ENCODE data around the gene GSKIP.

The GSKIP gene

GRCh38 chr14:96405677-96406076 is 42.4 kb downstream of the GSKIP start:
- no peak for TF ChIP-seq CTCF (conservative IDR thresholded peaks at IDR 0.05)
- H3K27ac ChIP-seq: no peak overlapping the region

GRCh38 chr14:96407935-96408570 is 44.7 kb downstream of the GSKIP start:
- no peak for TF ChIP-seq CTCF (conservative IDR thresholded peaks at IDR 0.05)
- no peak overlapping the region for H3K27ac ChIP-seq

- no peak overlapping the region for H3K27ac ChIP-seq
- TF ChIP-seq CTCF (conservative IDR thresholded peaks at IDR 0.05): no peak
Observed at GRCh38 chr14:96408608-96409007, 45.3 kb downstream of the GSKIP start.

- no peak overlapping the region for H3K27ac ChIP-seq
- TF ChIP-seq CTCF (conservative IDR thresholded peaks at IDR 0.05): no peak
Observed at GRCh38 chr14:96409701-96410100, 46.4 kb downstream of the GSKIP start.

- no peak for TF ChIP-seq CTCF (conservative IDR thresholded peaks at IDR 0.05)
- H3K27ac ChIP-seq: no peak overlapping the region
Observed at GRCh38 chr14:96410119-96410518, 46.8 kb downstream of the GSKIP start.

- no peak for TF ChIP-seq CTCF (conservative IDR thresholded peaks at IDR 0.05)
- H3K27ac ChIP-seq: no peak overlapping the region
Observed at GRCh38 chr14:96413526-96413925, 50.2 kb downstream of the GSKIP start.

GRCh38 chr14:96415559-96415958 is 52.2 kb downstream of the GSKIP start:
- H3K27ac ChIP-seq: no peak overlapping the region
- TF ChIP-seq CTCF (conservative IDR thresholded peaks at IDR 0.05): no peak
